H1 (cell line): ENCODE measurements around the gene WDR48. TPM values are rescaled to one million over a fixed set of nuclear protein-coding genes. Genes with fewer than 3 reads are reported as not detected.

Experiments
- CREB1 ChIP-seq: IDR thresholded peaks from 2 replicates; pipeline ENCODE4 v1.6.1; 2012; ENCODE audit warnings: inconsistent platforms
- HDAC2 ChIP-seq, 2 experiments: fragments of 300-600 bp in 1 of 2; sonication (generic) in 1 of 2; IDR thresholded peaks; 2 replicates each; pipeline ENCODE4 v1.6.1; 2011 to 2012; ENCODE audit warnings: low read depth in 2 of 2, low read length in 2 of 2, mild to moderate bottlenecking in 2 of 2, moderate library complexity in 2 of 2, borderline replicate concordance in 1 of 2, inconsistent platforms in 1 of 2
- NANOG ChIP-seq: IDR thresholded peaks from 2 replicates; pipeline ENCODE4 v1.6.1; 2011; ENCODE audit warnings: low read length, low read depth, mild to moderate bottlenecking, inconsistent platforms; ENCODE audit not compliant: insufficient read depth, poor library complexity, severe bottlenecking
- RNF2 ChIP-seq: fragments of 200-900, 300-1000 bp; sonication (generic); IDR thresholded peaks from 2 replicates; pipeline ENCODE4 v1.7.1; 2016; ENCODE audit warnings: borderline replicate concordance, low read depth, mild to moderate bottlenecking, antibody characterized with exemption, low read length; ENCODE audit not compliant: poor library complexity, severe bottlenecking; ENCODE audit errors: missing control alignments
- polyA plus RNA-seq, 7 experiments: library from polyadenylated mRNA; depleted of rRNA in 3 of 7; stranded (reverse) in 5 of 7; unstranded in 2 of 7; fragments of >200 nt in 5 of 7; fragments of 200-250 nt in 2 of 7; gene quantifications; 1 replicate in 5 of 7; 2 replicates in 1 of 7; 4 replicates in 1 of 7; pipeline versions ENCODE4 v1.2.1 to v1.2.3, GENCODE V29; 2011 to 2013; ENCODE audit warnings: missing spikeins in 2 of 7, mixed read lengths in 2 of 7
- total RNA-seq: library from RNA; stranded (reverse); fragmentation: NEBNext Ultra II Directional; extraction: Animal tissue kit (Norgen Biotek cat#: 25700); gene quantifications from 2 replicates; pipeline ENCODE4 v1.2.1, GENCODE V29; 2021
- TF ChIP-seq, protein P1 (sequence below), 3 experiments: IDR thresholded peaks; 1 replicate in 2 of 3; 2 replicates in 1 of 3; pipeline versions ENCODE4 v1.5.1 to v1.6.1; 2011; ENCODE audit warnings: low read length in 3 of 3, mild to moderate bottlenecking in 3 of 3, inconsistent platforms in 2 of 3, low read depth in 1 of 3, moderate library complexity in 1 of 3; ENCODE audit not compliant: insufficient read depth in 1 of 3; ENCODE audit errors: control extremely low read depth in 1 of 3

The WDR48 gene
- total and polyA plus RNA-seq, 2 of the 8 experiments (the other 6 are each of a cell fraction or from before 2014, with no cell fraction given): 21.2 to 54.1 TPM

DNA sequence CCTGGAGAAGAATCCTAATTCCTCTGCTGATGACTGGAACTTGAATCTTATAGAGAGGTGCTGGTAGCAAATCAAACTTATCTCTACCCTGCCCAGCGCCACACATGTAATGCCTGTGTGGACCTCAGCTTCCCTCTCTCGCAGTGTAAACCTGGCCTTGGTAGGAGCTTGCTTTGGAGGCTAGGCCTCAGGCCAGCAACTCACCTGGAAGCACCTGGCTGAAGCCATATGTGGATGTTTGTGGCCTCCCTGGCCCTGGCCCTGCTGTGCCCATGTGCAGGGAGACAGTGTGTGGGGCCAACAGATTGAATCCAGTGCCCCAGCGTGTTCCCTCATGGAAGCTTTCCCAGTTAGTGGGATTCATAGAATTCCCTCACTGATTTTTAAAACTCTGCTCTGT, 64.1 kb downstream of the WDR48 start (continued):
- TF ChIP-seq NANOG (no peak), HDAC2 (IDR thresholded peaks at IDR 0.05; ENCODE audit: borderline replicate concordance in 1 of 2, low read depth in 2 of 2, low read length in 2 of 2) (no peak), CREB1 (no peak), RNF2 (no peak)
- TF ChIP-seq, protein P1, sequence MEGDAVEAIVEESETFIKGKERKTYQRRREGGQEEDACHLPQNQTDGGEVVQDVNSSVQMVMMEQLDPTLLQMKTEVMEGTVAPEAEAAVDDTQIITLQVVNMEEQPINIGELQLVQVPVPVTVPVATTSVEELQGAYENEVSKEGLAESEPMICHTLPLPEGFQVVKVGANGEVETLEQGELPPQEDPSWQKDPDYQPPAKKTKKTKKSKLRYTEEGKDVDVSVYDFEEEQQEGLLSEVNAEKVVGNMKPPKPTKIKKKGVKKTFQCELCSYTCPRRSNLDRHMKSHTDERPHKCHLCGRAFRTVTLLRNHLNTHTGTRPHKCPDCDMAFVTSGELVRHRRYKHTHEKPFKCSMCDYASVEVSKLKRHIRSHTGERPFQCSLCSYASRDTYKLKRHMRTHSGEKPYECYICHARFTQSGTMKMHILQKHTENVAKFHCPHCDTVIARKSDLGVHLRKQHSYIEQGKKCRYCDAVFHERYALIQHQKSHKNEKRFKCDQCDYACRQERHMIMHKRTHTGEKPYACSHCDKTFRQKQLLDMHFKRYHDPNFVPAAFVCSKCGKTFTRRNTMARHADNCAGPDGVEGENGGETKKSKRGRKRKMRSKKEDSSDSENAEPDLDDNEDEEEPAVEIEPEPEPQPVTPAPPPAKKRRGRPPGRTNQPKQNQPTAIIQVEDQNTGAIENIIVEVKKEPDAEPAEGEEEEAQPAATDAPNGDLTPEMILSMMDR (IDR thresholded peaks at IDR 0.05; ENCODE audit: control extremely low read depth in 1 of 3, insufficient read depth in 1 of 3, low read depth in 1 of 3, low read length in 3 of 3): no peak
- TF ChIP-seq, all 59 proteins: peak for 0
